OCI-LY3 (cell line): ENCODE data around the gene SIK3.

Experiments used
- H2AFZ ChIP-seq: fragments of 200-600, 300-600 bp; shearing (Covaris generic); 2 replicates; pipeline ENCODE4 v1.6.0; 2014; ENCODE audit warnings: antibody characterized with exemption, low read depth, low read length
- H3K27ac ChIP-seq: fragments of 200-600, 300-600 bp; sonication (generic); 2 replicates; pipeline ENCODE4 v1.5.1; 2014; ENCODE audit warnings: mild to moderate bottlenecking, low read length, moderate library complexity, mixed read lengths
- H3K27me3 ChIP-seq: fragments of 200-600, 300-600 bp; sonication (generic); 2 replicates; pipeline ENCODE4 v1.6.1; 2014; ENCODE audit warnings: low read depth, low read length, mixed read lengths
- H3K36me3 ChIP-seq: fragments of 200-600, 300-600 bp; sonication (generic); replicated peaks from 2 replicates; pipeline ENCODE3; 2014; ENCODE audit warnings: low read depth, low read length, mixed read lengths
- H3K4me1 ChIP-seq: fragments of 300-600, 200-600 bp; sonication (generic); 2 replicates; pipeline ENCODE4 v1.6.1; 2014; ENCODE audit warnings: low read length, mixed read lengths
- H3K4me2 ChIP-seq: fragments of 200-600, 300-600 bp; sonication (generic); 2 replicates; pipeline ENCODE4 v1.6.1; 2014; ENCODE audit warnings: low read length, mixed read lengths
- H3K4me3 ChIP-seq: fragments of 300-600, 200-600 bp; sonication (generic); 2 replicates; pipeline ENCODE4 v1.5.1; 2014; ENCODE audit warnings: antibody characterized with exemption, mild to moderate bottlenecking, low read length, moderate library complexity
- H3K79me2 ChIP-seq: fragments of 300-600, 200-600 bp; shearing (Covaris generic); 2 replicates; pipeline ENCODE4 v1.6.1; 2014; ENCODE audit warnings: mild to moderate bottlenecking, low read length, mixed read lengths
- H3K9ac ChIP-seq: fragments of 300-600, 200-600 bp; shearing (Covaris generic); 2 replicates; pipeline ENCODE4 v1.6.0; 2014; ENCODE audit warnings: mild to moderate bottlenecking, low read length, moderate library complexity
- H3K9me3 ChIP-seq: fragments of 200-600, 300-600 bp; shearing (Covaris generic); 2 replicates; pipeline ENCODE4 v1.6.1; 2014; ENCODE audit warnings: low read length, mixed read lengths; ENCODE audit not compliant: insufficient read depth
- H4K20me1 ChIP-seq: fragments of 200-600, 300-600 bp; sonication (generic); 2 replicates; pipeline ENCODE4 v1.6.1; 2016; ENCODE audit warnings: low read length, mixed read lengths; ENCODE audit not compliant: insufficient read depth
- CTCF ChIP-seq: fragments of 200-600, 300-600 bp; sonication (generic); IDR thresholded peaks from 2 replicates; pipeline ENCODE4 v1.5.1; 2014; ENCODE audit warnings: antibody characterized with exemption, low read length, low read depth
- EZH2phosphoT487 ChIP-seq: fragments of 200-600 bp; shearing (Covaris generic); IDR thresholded peaks from 2 replicates; pipeline ENCODE4 v1.6.1; 2018; ENCODE audit warnings: antibody characterized with exemption, mixed run types, low read depth

Gene SIK3

GRCh38 chr11:116935089-116935488, 163.1 kb downstream of the SIK3 start:
- H4K20me1 ChIP-seq: peaks cover 6% of the 10 kb centered on the region; the same call in 1 of the 2 replicates
- H3K9ac ChIP-seq: no peak overlapping the region
- no peak overlapping the region for H2AFZ ChIP-seq
- peaks cover 4% of the 10 kb centered on the region for H3K36me3 ChIP-seq
- no peak overlapping the region for H3K4me2 ChIP-seq
- H3K27ac ChIP-seq: no peak overlapping the region
- no peaks in the 10 kb centered on the region for H3K4me1 ChIP-seq
- no peaks in the 10 kb centered on the region for H3K9me3 ChIP-seq
- H3K79me2 ChIP-seq: no peaks in the 10 kb centered on the region
- TF ChIP-seq EZH2phosphoT487: no peak
- TF ChIP-seq CTCF: no peak
- H3K27me3 ChIP-seq: no peaks in the 10 kb centered on the region
- no peak overlapping the region for H3K4me3 ChIP-seq

- no peak overlapping the region for H3K4me2 ChIP-seq
- no peak overlapping the region for H2AFZ ChIP-seq
- H3K79me2 ChIP-seq: no peaks in the 10 kb centered on the region
- no peaks in the 10 kb centered on the region for H3K9me3 ChIP-seq
- no peak overlapping the region for H3K27ac ChIP-seq
- H3K36me3 ChIP-seq: peaks cover 4% of the 10 kb centered on the region
- peaks cover 8% of the 10 kb centered on the region; the same call in 1 of the 2 replicates for H3K27me3 ChIP-seq
- H3K4me3 ChIP-seq: no peak overlapping the region
- peaks cover 3% of the 10 kb centered on the region for H3K4me1 ChIP-seq
- peaks cover 16% of the 10 kb centered on the region; the same call in 1 of the 2 replicates for H4K20me1 ChIP-seq
- no peak for TF ChIP-seq CTCF
- TF ChIP-seq EZH2phosphoT487: no peak
- H3K9ac ChIP-seq: no peak overlapping the region
Measured at GRCh38 chr11:116933961-116934360, 164.3 kb downstream of the SIK3 start.

GRCh38 chr11:116932181-116932580, 166.0 kb downstream of the SIK3 start:
- Histone ChIP-seq H3K9me3 (no peaks in the 10 kb centered on the region), H3K9ac (no peak overlapping the region), H3K4me2 (no peak overlapping the region), H3K27ac (no peak overlapping the region), H3K4me3 (no peak overlapping the region), H3K27me3 (peaks cover 8% of the 10 kb centered on the region; the same call in 1 of the 2 replicates), H3K79me2 (no peaks in the 10 kb centered on the region), H2AFZ (no peak overlapping the region), H4K20me1 (peaks cover 32% of the 10 kb centered on the region), H3K36me3 (peaks cover 4% of the 10 kb centered on the region), H3K4me1 (peaks cover 14% of the 10 kb centered on the region)
- TF ChIP-seq EZH2phosphoT487: no peak
- no peak for TF ChIP-seq CTCF

GRCh38 chr11:116931206-116931953, 166.8 kb downstream of the SIK3 start:
- H3K27ac ChIP-seq: no peak overlapping the region
- no peak overlapping the region for H3K4me2 ChIP-seq
- peaks cover 14% of the 10 kb centered on the region for H3K4me1 ChIP-seq
- no peak overlapping the region for H2AFZ ChIP-seq
- H3K9ac ChIP-seq: no peak overlapping the region
- peaks cover 8% of the 10 kb centered on the region; the same call in 1 of the 2 replicates for H3K27me3 ChIP-seq
- H3K79me2 ChIP-seq: no peaks in the 10 kb centered on the region
- H3K9me3 ChIP-seq: no peaks in the 10 kb centered on the region
- peaks cover 3% of the 10 kb centered on the region for H3K36me3 ChIP-seq
- H3K4me3 ChIP-seq: no peak overlapping the region
- H4K20me1 ChIP-seq: peaks cover 32% of the 10 kb centered on the region
- TF ChIP-seq CTCF: no peak
